HG02852 (cell line): ENCODE results near the gene COL4A1.
"Not testable (repeated sequence)": the region's sequence is repeated elsewhere in the genome, so short reads cannot be mapped to it uniquely, and the experiment has no call there.

Experiments used
- ATAC-seq: cut with Tn5 transposase; IDR thresholded peaks from one replicate; pipeline ENCODE4 v1.9.1; 2021; ENCODE audit warnings: mild to moderate bottlenecking, moderate library complexity; ENCODE audit not compliant: unreplicated experiment

COL4A1 gene

GRCh38 chr13:110124201-110124940 is 182.6 kb downstream of the COL4A1 start:
- no peak for ATAC-seq

GRCh38 chr13:110123041-110123809 is 183.7 kb downstream of the COL4A1 start:
- ATAC-seq: no peak

- peak; percentile 36 for ATAC-seq
These were observed 185.4 kb downstream of the COL4A1 start for GRCh38 chr13:110121422-110122083.

DNA sequence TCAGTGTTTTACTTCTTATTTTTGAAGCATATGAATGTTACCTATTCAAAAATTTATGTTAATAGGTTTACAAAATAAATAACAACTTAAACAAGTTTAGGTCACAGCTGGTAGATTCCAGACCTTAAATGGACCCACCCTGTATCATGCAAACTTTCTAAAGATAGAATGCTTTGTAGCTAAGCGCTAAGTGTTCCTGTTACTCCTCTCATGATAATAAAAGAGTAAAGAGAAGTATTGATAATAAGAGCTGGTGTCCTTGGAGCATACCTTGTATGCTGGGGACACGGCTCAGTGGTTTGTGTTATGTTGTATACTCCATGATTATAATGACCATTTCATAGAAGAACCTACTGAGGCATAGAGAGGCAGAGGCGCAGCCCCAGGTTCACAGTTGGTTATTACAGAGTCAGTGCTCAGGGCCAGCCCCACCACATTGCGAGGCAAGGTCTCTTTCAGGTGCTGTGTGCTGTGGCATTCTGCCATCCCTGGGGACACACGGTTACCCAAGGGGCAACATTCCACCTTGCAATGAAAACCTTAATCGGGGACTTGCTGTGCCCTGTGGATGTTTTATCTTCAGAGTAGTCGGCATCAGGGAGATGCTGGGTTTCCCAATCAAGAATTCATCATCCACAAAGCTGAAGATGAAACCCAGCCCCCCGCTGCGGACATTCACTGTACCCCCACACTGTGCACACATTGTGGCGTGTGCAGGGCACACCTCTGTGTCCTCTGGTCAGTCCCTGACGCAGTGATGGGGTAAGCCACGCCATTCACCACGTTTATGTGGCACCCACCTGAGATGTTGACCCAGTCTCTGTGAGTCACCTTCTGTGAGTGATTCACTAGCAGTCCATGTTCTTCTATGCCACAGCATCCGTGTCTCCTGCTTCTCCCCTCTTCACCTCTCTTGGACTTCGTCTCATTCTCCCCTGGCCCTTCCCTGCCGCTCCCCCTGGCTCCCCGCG is 186.7 kb downstream of the COL4A1 start:
- ATAC-seq: no peak

- no peak for ATAC-seq
These were observed 188.9 kb downstream of the COL4A1 start for GRCh38 chr13:110118106-110118505.

DNA sequence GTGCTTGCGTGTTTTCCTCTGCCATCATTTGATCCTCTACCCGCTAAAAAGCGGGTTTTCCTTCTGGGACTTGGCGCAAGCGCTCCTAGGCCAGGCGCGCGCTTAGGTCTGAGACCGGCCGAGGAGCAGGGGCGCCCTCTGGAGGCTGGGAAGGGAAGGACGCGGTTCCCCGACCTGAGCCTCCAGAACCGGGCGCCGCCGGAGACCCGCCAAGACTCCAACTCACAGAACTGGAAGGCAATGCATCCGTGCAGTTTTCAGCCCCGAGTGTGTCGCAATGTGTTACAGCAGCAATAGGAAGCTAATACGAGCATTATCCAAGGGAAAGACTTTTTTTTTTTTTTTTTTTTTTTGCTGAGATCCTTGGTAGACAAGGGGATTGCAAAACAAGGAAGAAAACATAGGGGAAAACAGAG is 190.9 kb downstream of the COL4A1 start:
- ATAC-seq: peak; percentile 62

DNA sequence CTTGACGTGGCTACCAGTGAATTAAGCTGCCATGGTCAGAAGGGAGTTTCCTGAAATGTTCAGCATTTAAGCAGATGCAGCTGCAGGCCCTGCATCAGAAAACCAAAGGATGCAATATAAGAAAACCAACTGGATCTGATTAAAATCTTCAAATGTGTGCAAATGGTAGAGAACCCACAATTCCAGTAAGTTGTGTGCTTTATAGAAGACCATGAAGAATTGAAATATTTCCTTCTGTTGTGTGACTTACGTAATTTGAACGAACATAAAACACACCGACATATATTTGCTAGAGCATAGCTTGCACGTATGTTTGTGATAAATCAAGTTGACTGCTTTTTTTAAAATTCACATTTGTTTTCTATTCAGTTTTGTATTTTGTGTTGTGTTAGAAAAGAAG is 191.4 kb downstream of the COL4A1 start:
- no peak for ATAC-seq

GRCh38 chr13:110114316-110114715 is 192.6 kb downstream of the COL4A1 start:
- ATAC-seq: no peak

GRCh38 chr13:110113284-110113764 is 193.6 kb downstream of the COL4A1 start:
- ATAC-seq: no peak

DNA sequence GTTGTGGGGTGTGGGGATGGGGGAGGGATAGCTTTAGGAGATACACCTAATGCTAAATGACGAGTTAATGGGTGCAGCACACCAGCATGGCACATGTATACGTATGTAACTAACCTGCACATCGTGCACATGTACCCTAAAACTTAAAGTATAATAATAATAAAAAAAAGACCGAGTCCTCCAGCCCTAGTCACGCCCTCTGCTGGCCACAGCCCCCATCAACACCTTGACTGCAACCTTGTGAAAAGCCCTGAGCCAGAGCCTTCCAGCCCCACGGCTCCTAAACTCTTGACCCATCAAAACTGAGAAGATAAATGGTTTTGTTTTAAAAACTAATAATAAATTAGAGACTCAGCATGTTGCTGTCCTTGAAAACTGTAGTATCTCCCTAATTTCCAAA is 194.6 kb downstream of the COL4A1 start:
- ATAC-seq: not testable (repeated sequence)

DNA sequence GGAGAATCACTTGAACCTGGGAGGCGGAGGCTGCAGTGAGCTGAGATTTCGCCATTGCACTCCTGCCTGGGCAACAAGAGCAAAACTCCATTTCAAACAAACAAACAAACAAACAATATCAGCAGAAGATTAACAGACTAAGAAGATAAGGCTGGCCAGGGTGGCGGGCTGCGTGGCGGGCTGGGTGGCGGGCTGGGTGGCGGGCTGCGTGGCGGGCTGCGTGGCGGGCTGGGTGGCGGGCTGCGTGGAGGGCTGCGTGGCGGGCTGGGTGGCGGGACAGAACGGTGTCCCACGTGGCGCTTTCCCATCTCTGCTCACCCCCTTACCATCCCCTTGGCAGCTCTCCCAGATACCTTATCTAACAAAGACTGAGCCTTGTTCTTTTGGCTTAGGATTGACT is 196.2 kb downstream of the COL4A1 start:
- no peak for ATAC-seq

DNA sequence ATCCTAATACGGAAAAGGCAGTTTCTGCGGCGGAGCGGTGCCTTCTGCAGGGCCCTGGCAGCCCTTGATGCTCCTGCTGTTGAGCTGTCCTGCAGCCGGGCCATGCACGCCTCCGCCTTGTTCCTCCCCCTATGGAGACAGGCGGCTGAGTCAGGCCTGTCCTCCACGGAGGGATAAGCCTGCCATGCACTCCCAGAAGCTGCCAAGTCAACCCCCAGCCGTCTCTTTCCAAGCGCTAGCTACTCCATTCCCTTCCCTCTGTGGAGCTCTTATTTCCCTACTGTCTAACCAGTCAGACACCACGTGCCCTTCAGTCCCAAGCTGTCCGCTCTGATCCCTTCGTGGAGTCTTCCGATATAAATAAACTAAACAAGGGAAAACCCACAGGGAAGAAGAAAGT is 197.0 kb downstream of the COL4A1 start:
- no peak for ATAC-seq

- no peak for ATAC-seq
These were observed 197.7 kb downstream of the COL4A1 start for GRCh38 chr13:110109140-110109783.

DNA sequence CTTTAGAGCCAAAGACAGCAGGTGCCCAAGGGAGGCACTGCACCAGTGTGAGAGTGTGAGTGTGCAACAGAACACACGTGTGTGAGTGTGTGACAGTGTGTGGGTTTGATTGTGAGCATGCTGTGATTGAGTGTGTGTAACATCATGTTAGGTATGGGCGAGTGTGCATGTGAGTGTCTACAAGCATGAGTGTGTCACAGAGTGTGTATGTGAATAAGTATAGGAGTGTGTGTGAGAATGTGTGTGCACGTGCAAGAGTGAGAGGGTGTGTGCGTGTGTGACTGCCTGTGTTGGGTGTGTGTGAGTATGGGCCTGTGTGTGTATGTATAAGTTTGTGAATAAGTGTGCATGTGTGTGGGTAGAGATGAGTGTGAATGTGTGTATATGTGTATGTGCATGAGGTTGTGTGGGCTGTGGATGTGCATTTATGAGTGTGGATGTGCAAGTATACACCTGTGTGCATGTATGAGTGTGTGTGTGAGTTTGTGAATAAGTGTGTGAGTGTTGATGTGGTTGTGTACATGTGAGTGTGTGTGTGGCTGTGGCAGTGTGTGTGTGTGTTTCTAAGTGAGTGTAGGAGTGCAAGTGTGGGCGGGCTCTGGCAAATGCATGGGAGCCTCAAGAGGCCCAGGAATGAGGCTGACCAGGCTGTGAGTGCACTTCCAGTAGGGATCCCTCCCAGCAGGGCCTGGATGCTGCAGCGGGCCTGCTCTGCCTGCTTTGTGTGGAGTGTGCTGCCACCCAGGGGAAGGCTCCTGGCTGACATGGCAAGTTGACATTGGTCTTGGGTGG is 198.4 kb downstream of the COL4A1 start:
- ATAC-seq: no peak

DNA sequence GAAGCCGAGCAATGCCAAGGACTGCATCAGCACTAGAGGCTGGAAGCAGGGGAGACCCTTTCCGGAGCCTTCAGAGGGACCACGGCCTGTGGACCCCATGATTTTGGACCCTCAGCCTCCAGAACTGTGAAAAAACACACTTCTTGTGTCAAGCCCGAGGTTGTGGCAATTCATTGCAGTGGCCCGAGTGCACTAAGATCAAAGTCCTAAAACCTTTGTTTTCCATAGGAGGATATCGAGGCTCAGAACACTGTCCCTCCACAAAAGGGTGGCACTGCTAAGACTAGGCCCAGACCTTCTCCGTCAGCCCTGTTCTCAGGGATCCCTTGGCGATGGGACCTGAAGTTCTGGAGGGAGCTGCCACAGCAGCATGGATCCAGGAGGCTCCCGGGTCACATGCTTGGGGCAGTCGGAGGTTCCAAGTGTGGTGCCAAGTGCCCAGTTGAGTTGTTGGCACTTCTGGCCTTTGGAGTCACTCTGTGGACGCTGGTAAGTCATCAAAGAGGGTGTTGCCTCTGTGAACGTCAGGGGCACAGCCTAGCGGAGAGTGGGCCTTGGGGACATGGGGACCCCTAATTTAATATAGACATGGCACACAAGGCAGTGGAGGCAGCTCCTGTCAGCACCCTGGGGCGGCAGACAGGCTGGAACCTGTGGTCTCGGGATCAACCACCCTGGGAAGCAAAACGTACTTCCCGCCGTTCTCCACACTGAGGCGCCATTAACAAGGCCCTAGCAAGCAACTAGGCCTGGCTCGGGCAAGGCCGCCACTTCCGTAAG is 199.2 kb downstream of the COL4A1 start:
- no peak for ATAC-seq

DNA sequence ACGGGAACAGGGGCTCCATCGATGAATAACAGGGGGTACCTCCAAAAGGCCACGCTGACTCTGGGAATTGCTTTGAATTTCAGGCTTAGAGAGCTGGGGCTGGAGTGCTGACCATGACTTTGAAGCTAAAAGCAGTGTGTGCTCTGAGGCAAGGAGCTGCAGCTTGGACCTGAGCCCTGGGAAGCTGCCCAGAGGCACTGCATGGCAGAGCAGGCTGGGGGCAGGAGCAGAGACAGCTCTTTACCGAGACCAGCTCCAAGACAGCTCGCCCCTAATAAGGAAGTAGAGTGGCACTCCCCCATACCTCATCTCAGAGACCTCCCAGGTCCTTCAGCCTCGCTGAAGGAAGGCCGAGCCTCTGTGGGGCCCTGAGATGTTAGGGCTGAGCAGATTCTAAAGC is 200.2 kb downstream of the COL4A1 start:
- ATAC-seq: no peak

GRCh38 chr13:110105136-110105535 is 201.8 kb downstream of the COL4A1 start:
- no peak for ATAC-seq

DNA sequence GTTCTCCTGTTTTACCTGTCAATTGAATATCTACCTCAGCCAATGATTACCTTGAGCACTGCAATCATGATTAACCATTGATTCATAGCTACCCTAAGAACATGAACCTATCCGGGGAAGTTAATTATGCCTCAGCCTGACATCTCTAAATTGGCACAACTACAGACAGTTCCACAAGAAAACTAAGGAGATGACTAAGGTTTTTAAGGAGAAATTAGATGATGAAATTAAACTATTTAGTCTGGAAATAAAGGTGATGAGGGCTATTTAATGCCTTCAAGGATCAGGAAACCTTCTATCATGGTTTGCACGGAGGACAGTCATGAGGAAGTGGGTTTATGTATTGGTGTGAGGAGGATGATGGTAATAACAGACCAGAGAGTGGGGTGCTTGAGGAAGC is 203.4 kb downstream of the COL4A1 start:
- ATAC-seq: no peak
